ENCODE measurements around the gene SPEN. TPM values are rescaled to one million over a fixed set of nuclear protein-coding genes. Genes with fewer than 3 reads are reported as not detected.

The SPEN gene
- total and polyA plus RNA-seq, 2 of the 13 experiments (the other 11 are each of a cell fraction or from before 2014, with no cell fraction given) = 4.8 to 14.0 TPM

DNA sequence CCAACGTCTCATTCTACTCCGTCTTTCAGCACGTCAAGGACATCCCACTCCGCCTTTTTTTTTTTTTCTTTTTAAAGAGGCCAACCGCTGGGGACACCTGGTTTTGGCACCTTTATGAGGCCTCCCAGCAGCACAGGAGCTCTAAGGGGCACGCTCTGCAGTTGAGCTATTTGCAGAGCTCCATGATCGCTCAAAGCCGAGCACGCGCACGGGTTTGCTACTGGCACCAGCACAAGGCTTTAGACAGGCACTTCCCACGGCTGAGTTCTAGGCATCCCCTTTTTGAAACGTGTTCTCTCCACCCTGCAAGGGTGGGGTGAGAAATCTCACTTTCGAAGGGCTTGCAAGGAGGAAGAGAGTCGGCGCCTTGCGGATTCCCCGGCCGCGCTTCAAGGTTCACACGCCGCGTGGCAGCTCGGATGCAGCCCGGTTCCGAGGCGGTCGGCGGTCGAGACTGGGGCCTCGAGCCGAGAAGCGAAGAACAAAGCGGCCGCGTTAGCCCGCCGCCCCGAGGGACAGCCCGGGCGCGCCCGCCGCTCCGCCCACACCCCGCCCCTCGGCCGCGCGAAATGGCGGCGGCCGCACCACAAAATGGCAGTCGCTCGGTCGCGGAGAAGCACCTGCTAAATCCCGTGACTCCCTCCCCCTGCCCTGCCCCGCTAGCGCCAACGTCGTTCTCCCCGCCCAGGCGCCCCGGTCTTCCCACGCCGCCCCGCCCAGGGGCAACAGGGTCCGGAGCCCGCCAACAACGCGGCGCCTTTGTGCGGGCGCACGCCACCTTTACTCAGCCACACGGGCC is 12.9 kb upstream of the SPEN start (continued):
- TF ChIP-seq, protein P1, sequence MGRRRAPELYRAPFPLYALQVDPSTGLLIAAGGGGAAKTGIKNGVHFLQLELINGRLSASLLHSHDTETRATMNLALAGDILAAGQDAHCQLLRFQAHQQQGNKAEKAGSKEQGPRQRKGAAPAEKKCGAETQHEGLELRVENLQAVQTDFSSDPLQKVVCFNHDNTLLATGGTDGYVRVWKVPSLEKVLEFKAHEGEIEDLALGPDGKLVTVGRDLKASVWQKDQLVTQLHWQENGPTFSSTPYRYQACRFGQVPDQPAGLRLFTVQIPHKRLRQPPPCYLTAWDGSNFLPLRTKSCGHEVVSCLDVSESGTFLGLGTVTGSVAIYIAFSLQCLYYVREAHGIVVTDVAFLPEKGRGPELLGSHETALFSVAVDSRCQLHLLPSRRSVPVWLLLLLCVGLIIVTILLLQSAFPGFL (CRISPR knock-in tag; IDR thresholded peaks at IDR 0.05) = no peak
- 0 out of 2 replicates have a peak, but pooled peaks have one; percentile 12 for TF ChIP-seq CBX5 (CRISPR knock-in tag; IDR thresholded peaks at IDR 0.05; ENCODE audit: borderline replicate concordance)
- TF ChIP-seq MATR3 (CRISPR knock-in tag; IDR thresholded peaks at IDR 0.05) = no peak
- TF ChIP-seq FOXK1 (CRISPR knock-in tag; IDR thresholded peaks at IDR 0.05; ENCODE audit: borderline replicate concordance, low read depth) = no peak; the same call in 1 of the 2 replicates
- TF ChIP-seq PCBP2 (optimal IDR thresholded peaks at IDR 0.05; ENCODE audit: low read depth, low read length, poor library complexity, severe bottlenecking) = no peak
- no peak for TF ChIP-seq EHMT2 (IDR thresholded peaks at IDR 0.05; ENCODE audit: borderline replicate concordance, low read depth, low read length)
- TF ChIP-seq ZNF337 (CRISPR knock-in tag; IDR thresholded peaks at IDR 0.05; ENCODE audit: borderline replicate concordance, low read depth) = no peak
- TF ChIP-seq TBP (CRISPR knock-in tag; IDR thresholded peaks at IDR 0.05) = no peak
- no peak for TF ChIP-seq ZNF350 (CRISPR knock-in tag; IDR thresholded peaks at IDR 0.05; ENCODE audit: borderline replicate concordance, low read depth)
- TF ChIP-seq RAD21 (CRISPR knock-in tag; IDR thresholded peaks at IDR 0.05) = no peak; the same call in 1 of the 2 replicates
- TF ChIP-seq, protein P2, sequence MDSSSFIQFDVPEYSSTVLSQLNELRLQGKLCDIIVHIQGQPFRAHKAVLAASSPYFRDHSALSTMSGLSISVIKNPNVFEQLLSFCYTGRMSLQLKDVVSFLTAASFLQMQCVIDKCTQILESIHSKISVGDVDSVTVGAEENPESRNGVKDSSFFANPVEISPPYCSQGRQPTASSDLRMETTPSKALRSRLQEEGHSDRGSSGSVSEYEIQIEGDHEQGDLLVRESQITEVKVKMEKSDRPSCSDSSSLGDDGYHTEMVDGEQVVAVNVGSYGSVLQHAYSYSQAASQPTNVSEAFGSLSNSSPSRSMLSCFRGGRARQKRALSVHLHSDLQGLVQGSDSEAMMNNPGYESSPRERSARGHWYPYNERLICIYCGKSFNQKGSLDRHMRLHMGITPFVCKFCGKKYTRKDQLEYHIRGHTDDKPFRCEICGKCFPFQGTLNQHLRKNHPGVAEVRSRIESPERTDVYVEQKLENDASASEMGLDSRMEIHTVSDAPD (CRISPR knock-in tag; IDR thresholded peaks at IDR 0.05) = peak; percentile 53; the same call in 1 of the 2 replicates
- no peak for TF ChIP-seq GZF1 (CRISPR knock-in tag; IDR thresholded peaks at IDR 0.05)
- TF ChIP-seq, protein P3, sequence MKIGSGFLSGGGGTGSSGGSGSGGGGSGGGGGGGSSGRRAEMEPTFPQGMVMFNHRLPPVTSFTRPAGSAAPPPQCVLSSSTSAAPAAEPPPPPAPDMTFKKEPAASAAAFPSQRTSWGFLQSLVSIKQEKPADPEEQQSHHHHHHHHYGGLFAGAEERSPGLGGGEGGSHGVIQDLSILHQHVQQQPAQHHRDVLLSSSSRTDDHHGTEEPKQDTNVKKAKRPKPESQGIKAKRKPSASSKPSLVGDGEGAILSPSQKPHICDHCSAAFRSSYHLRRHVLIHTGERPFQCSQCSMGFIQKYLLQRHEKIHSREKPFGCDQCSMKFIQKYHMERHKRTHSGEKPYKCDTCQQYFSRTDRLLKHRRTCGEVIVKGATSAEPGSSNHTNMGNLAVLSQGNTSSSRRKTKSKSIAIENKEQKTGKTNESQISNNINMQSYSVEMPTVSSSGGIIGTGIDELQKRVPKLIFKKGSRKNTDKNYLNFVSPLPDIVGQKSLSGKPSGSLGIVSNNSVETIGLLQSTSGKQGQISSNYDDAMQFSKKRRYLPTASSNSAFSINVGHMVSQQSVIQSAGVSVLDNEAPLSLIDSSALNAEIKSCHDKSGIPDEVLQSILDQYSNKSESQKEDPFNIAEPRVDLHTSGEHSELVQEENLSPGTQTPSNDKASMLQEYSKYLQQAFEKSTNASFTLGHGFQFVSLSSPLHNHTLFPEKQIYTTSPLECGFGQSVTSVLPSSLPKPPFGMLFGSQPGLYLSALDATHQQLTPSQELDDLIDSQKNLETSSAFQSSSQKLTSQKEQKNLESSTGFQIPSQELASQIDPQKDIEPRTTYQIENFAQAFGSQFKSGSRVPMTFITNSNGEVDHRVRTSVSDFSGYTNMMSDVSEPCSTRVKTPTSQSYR (CRISPR knock-in tag; IDR thresholded peaks at IDR 0.05; ENCODE audit: borderline replicate concordance) = peak; percentile 41; the same call in 1 of the 2 replicates
- TF ChIP-seq CREM (IDR thresholded peaks at IDR 0.05) = peak; percentile 37
- no peak for TF ChIP-seq CREM (CRISPR knock-in tag; IDR thresholded peaks at IDR 0.05)
- TF ChIP-seq, protein P4, sequence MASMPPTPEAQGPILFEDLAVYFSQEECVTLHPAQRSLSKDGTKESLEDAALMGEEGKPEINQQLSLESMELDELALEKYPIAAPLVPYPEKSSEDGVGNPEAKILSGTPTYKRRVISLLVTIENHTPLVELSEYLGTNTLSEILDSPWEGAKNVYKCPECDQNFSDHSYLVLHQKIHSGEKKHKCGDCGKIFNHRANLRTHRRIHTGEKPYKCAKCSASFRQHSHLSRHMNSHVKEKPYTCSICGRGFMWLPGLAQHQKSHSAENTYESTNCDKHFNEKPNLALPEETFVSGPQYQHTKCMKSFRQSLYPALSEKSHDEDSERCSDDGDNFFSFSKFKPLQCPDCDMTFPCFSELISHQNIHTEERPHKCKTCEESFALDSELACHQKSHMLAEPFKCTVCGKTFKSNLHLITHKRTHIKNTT (CRISPR knock-in tag; IDR thresholded peaks at IDR 0.05) = no peak
- TF ChIP-seq, protein P5, sequence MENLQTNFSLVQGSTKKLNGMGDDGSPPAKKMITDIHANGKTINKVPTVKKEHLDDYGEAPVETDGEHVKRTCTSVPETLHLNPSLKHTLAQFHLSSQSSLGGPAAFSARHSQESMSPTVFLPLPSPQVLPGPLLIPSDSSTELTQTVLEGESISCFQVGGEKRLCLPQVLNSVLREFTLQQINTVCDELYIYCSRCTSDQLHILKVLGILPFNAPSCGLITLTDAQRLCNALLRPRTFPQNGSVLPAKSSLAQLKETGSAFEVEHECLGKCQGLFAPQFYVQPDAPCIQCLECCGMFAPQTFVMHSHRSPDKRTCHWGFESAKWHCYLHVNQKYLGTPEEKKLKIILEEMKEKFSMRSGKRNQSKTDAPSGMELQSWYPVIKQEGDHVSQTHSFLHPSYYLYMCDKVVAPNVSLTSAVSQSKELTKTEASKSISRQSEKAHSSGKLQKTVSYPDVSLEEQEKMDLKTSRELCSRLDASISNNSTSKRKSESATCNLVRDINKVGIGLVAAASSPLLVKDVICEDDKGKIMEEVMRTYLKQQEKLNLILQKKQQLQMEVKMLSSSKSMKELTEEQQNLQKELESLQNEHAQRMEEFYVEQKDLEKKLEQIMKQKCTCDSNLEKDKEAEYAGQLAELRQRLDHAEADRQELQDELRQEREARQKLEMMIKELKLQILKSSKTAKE (CRISPR knock-in tag; IDR thresholded peaks at IDR 0.05; ENCODE audit: borderline replicate concordance) = peak; percentile 58; the same call in 1 of the 2 replicates
- TF ChIP-seq, protein P6, sequence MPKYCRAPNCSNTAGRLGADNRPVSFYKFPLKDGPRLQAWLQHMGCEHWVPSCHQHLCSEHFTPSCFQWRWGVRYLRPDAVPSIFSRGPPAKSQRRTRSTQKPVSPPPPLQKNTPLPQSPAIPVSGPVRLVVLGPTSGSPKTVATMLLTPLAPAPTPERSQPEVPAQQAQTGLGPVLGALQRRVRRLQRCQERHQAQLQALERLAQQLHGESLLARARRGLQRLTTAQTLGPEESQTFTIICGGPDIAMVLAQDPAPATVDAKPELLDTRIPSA (CRISPR knock-in tag; IDR thresholded peaks at IDR 0.05; ENCODE audit: borderline replicate concordance) = no peak
- TF ChIP-seq ISL2 (CRISPR knock-in tag; IDR thresholded peaks at IDR 0.05) = peak; percentile 84
